Stomach (tissue), 9 donors: ENCODE results near the gene NPHP1. TPM values are rescaled to one million over a fixed set of nuclear protein-coding genes. Genes with fewer than 3 reads are reported as not detected.

Experiments used
- DNase-seq, 2 donors: peaks; one replicate each; pipeline versions ENCODE4 v3.0.0 to v3.0.0-alpha.2; 2013 to 2019
- H3K27ac ChIP-seq, 5 donors: fragments of 200-600 bp in 4 of 5; sonication (generic) in 4 of 5; one replicate each; pipeline ENCODE4 v1.5.1; 2013 to 2019; ENCODE audit warnings: mild to moderate bottlenecking in 1 of 5, moderate library complexity in 1 of 5
- H3K27me3 ChIP-seq, 3 donors: fragments of 200-600 bp; sonication (generic); one replicate each; pipeline ENCODE4 v1.5.1; 2017 to 2019; ENCODE audit warnings: mixed run types in 1 of 3
- H3K36me3 ChIP-seq, 4 donors: fragments of 200-600 bp; sonication (generic); 1 replicate in 3 of 4; 2 replicates in 1 of 4; pipeline ENCODE4 v1.5.1; 2016 to 2019
- H3K4me1 ChIP-seq, 4 donors: fragments of 200-600 bp; sonication (generic); one replicate each; pipeline ENCODE4 v1.5.1; 2016 to 2019
- H3K4me3 ChIP-seq, 4 donors: fragments of 200-600 bp; sonication (generic) in 3 of 4; one replicate each; pipeline ENCODE4 v1.5.1; 2016 to 2019; ENCODE audit warnings: mild to moderate bottlenecking in 1 of 4
- H3K9me3 ChIP-seq, 4 donors: fragments of 200-600 bp; sonication (generic); one replicate each; pipeline ENCODE4 v1.5.1; 2016 to 2019
- CTCF ChIP-seq, 7 experiments: fragments of 450-650 bp in 4 of 7; fragments of 200-600 bp in 3 of 7; sonication (generic) in 3 of 7; IDR thresholded peaks; one replicate each; pipeline ENCODE4 v1.5.1; 2016 to 2019; ENCODE audit warnings: antibody characterized with exemption in 7 of 7, control low read depth in 2 of 7, mild to moderate bottlenecking in 1 of 7
- EP300 ChIP-seq: sonication (generic); formaldehyde crosslinking; IDR thresholded peaks from one replicate; pipeline ENCODE4 v1.6.1; 2017; ENCODE audit warnings: antibody characterized with exemption
- POLR2A ChIP-seq, 4 donors: fragments of 450-650 bp; IDR thresholded peaks; one replicate each; pipeline ENCODE4 v1.6.1; 2016; ENCODE audit warnings: antibody characterized with exemption in 4 of 4, control low read depth in 2 of 4, mild to moderate bottlenecking in 1 of 4, moderate library complexity in 1 of 4
- POLR2AphosphoS5 ChIP-seq, 3 donors: sonication (generic); formaldehyde crosslinking; IDR thresholded peaks; one replicate each; pipeline ENCODE4 v1.6.1; 2016; ENCODE audit warnings: antibody characterized with exemption in 3 of 3
- WGBS, 5 donors: extraction: QIAGEN DNeasy Blood & Tissue Kit in 3 of 5; methylation state at CpG; one replicate each; pipeline versions ENCODE4 v1.1.5 to v1.1.7; 2013 to 2018; 5-methylcytosine and 5-hydroxymethylcytosine counted together
- intact Hi-C: fragments of 100-400 bp; cut with DNase I; formaldehyde crosslinking; loops from one replicate; pipeline ENCODE4 v1.15.1; 2023; ENCODE audit warnings: low total_unique reads
- polyA plus RNA-seq, 3 donors: library from polyadenylated mRNA; stranded (reverse); fragments of 200-250 nt; gene quantifications; one replicate each; pipeline ENCODE4 v1.2.3, GENCODE V29; 2013
- total RNA-seq, 5 donors: library from RNA; depleted of rRNA; stranded (reverse); fragments of >200 nt; gene quantifications; one replicate each; pipeline versions ENCODE4 v1.1.0 to v1.2.3, GENCODE V29; 2014 to 2016
- donor health status: healthy with polysubstance abuse.
- donor health status: Bipolar disorder and iron deficiency.
- donor health status: healthy.

Gene NPHP1
- total and polyA plus RNA-seq, 8 donors = 0.58 to 5.5 (median 3.9) TPM; not detected in 1

- Histone ChIP-seq H3K27ac (no peak overlapping the region), H3K4me3 (no peak overlapping the region), H3K4me1 (no peaks in the 10 kb centered on the region), H3K9me3 (peaks cover 0 to 18% (median 6%) of the 10 kb centered on the region in 4 donors), H3K36me3 (peaks cover 0 to 47% (median 2%) of the 10 kb centered on the region in 4 donors), H3K27me3 (no peaks in the 10 kb centered on the region)
- no peak for DNase-seq
- intact Hi-C loops = no loop called here
- 84 to 91% (median 89%) methylated on average over 2 of the region's 2 CpGs for WGBS, 5 donors
- TF ChIP-seq POLR2AphosphoS5 (IDR thresholded peaks at IDR 0.05) = no peak
- TF ChIP-seq EP300 = no peak
- no peak for TF ChIP-seq POLR2A (IDR thresholded peaks at IDR 0.05)
- TF ChIP-seq CTCF (IDR thresholded peaks at IDR 0.05) = no peak
These were observed 73.6 kb downstream of the NPHP1 start for GRCh38 chr2:110131166-110131565.

- 85 to 95% (median 89%) methylated on average over 2 of the region's 2 CpGs for WGBS, 5 donors
- Histone ChIP-seq H3K27ac (no peak overlapping the region), H3K4me1 (no peaks in the 10 kb centered on the region), H3K4me3 (no peak overlapping the region), H3K36me3 (peaks cover 0 to 47% (median 2%) of the 10 kb centered on the region in 4 donors), H3K27me3 (no peaks in the 10 kb centered on the region), H3K9me3 (peaks cover 0 to 18% (median 6%) of the 10 kb centered on the region in 4 donors)
- intact Hi-C loops = no loop called here
- no peak for DNase-seq
- TF ChIP-seq EP300 = no peak
- no peak for TF ChIP-seq POLR2AphosphoS5 (IDR thresholded peaks at IDR 0.05)
- no peak for TF ChIP-seq CTCF (IDR thresholded peaks at IDR 0.05)
- TF ChIP-seq POLR2A (IDR thresholded peaks at IDR 0.05) = no peak
These were observed 74.1 kb downstream of the NPHP1 start for GRCh38 chr2:110130757-110131156.

GRCh38 chr2:110126906-110127305, 77.9 kb downstream of the NPHP1 start:
- H3K27ac ChIP-seq = no peak overlapping the region
- no peak for TF ChIP-seq CTCF (IDR thresholded peaks at IDR 0.05)

GRCh38 chr2:110126086-110126773, 78.6 kb downstream of the NPHP1 start:
- Histone ChIP-seq H3K27me3 (no peaks in the 10 kb centered on the region), H3K4me1 (no peaks in the 10 kb centered on the region), H3K4me3 (no peak overlapping the region), H3K9me3 (no peaks in the 10 kb centered on the region), H3K36me3 (peaks cover 0 to 41% (median 2%) of the 10 kb centered on the region in 4 donors), H3K27ac (no peak overlapping the region)
- WGBS, 5 donors = 82 to 89% (median 87%) methylated on average over 4 of the region's 4 CpGs
- TF ChIP-seq CTCF (IDR thresholded peaks at IDR 0.05) = no peak
- DNase-seq = no peak
- intact Hi-C loops = no loop called here

More at GRCh38 chr2:110126906-110127305, 77.9 kb downstream of the NPHP1 start:
- no peak overlapping the region for H3K4me3 ChIP-seq
- intact Hi-C loops = no loop called here
- no peaks in the 10 kb centered on the region for H3K27me3 ChIP-seq
- peaks cover 0 to 45% (median 2%) of the 10 kb centered on the region in 4 donors for H3K36me3 ChIP-seq
- H3K4me1 ChIP-seq = no peaks in the 10 kb centered on the region
- no peak for DNase-seq
- no peaks in the 10 kb centered on the region for H3K9me3 ChIP-seq
- 59 to 81% (median 68%) methylated on average over 2 of the region's 2 CpGs for WGBS, 5 donors
